ENCODE data around the gene TRAPPC6A.

TRAPPC6A gene

GRCh38 chr19:45184115-45184514 is 6.1 kb upstream of the TRAPPC6A start:
- no peak for DNase-seq

- no peak for DNase-seq
Measured at GRCh38 chr19:45182758-45183157, 4.7 kb upstream of the TRAPPC6A start.

- no peak for DNase-seq
Measured at GRCh38 chr19:45180936-45181335, 2.9 kb upstream of the TRAPPC6A start.

- DNase-seq = no peak
Measured at GRCh38 chr19:45179892-45180370, 1.9 kb upstream of the TRAPPC6A start.

GRCh38 chr19:45179072-45179891 is 1.2 kb upstream of the TRAPPC6A start:
- DNase-seq = peak in 1 of 2 donors; percentile 30

GRCh38 chr19:45178262-45179071 is 430 bp upstream of the TRAPPC6A start, which contains the start of gene BLOC1S3:
TSS of gene BLOC1S3 (plus strand) at chr19:45178784. CDS start at chr19:45179297, 513 bp downstream.
- DNase-seq = peak; percentile 97 to 99

GRCh38 chr19:45175515-45176345 is 2.3 kb downstream of the TRAPPC6A start:
- DNase-seq = no peak

DNA sequence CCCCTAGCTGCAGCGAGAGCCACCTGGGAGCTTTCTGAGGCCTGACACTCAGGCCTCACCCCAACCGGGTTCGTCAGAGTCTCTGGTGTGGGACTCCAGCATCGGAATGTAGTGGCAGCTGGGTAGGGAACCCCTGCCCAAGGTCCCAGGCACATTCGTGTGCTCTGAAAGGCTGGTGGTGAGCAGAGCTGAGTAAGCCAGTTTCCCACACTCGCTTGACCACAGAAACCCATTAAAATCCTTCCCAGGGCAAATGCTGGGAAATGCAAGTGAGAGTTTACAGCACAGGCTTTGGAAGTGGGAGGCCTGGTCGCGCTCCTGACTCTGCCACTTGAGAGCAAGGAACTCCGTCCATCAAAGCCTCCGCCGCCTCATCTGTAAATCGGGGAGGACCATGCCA is 4.2 kb downstream of the TRAPPC6A start:
- DNase-seq = no peak

GRCh38 chr19:45172611-45173208 is 5.3 kb downstream of the TRAPPC6A start:
- DNase-seq = no peak

GRCh38 chr19:45172173-45172572 is 5.9 kb downstream of the TRAPPC6A start:
- no peak for DNase-seq

DNA sequence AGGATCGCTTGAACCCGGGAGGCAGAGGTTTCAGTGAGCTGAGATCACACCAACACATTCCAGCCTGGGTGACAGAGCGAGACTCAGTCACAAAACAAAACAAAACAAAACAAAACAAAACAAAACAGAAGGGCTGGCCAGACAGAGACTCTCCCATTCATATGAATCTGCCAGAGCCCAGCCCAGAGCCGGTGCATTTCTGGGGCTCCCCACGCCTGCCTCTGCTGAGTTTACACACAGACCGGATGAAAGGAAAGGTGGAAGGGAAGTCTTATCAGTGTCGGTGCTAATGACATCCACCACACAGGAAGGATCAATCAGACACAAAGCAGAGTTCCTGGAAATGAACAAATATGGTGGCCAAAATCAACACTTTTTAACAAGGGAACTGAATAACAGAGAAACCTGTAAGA is 6.8 kb downstream of the TRAPPC6A start:
- peak in 1 of 2 donors; percentile 16 for DNase-seq

- DNase-seq = no peak
Measured at GRCh38 chr19:45170146-45171106, 7.6 kb downstream of the TRAPPC6A start.

DNA sequence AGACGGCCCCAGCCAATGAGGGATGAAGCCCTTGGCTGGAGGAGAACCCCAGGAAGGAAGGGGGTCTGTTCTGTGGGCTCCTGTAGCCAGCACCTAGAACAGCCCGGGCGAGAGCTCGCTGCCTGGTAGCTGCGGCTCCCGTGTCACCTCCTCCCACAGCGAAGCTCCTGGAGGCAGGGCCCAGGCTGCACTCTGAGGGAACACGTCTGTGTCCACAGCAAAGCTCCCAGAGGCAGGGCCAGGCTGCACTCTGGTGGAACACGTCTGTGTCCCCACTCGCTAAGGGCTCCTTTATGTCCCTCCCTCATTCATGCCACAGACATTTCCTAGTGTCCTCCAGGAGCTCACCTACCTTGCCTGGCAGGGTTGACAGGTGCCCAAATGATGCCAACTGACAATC is 8.4 kb downstream of the TRAPPC6A start:
- DNase-seq = no peak

GRCh38 chr19:45168767-45169351 is 9.2 kb downstream of the TRAPPC6A start:
- no peak for DNase-seq

GRCh38 chr19:45166723-45167252 is 11.2 kb downstream of the TRAPPC6A start:
- DNase-seq = no peak

- peak in 1 of 2 donors; percentile 55 for DNase-seq
Measured at GRCh38 chr19:45164577-45165335, 13.3 kb downstream of the TRAPPC6A start.

DNA sequence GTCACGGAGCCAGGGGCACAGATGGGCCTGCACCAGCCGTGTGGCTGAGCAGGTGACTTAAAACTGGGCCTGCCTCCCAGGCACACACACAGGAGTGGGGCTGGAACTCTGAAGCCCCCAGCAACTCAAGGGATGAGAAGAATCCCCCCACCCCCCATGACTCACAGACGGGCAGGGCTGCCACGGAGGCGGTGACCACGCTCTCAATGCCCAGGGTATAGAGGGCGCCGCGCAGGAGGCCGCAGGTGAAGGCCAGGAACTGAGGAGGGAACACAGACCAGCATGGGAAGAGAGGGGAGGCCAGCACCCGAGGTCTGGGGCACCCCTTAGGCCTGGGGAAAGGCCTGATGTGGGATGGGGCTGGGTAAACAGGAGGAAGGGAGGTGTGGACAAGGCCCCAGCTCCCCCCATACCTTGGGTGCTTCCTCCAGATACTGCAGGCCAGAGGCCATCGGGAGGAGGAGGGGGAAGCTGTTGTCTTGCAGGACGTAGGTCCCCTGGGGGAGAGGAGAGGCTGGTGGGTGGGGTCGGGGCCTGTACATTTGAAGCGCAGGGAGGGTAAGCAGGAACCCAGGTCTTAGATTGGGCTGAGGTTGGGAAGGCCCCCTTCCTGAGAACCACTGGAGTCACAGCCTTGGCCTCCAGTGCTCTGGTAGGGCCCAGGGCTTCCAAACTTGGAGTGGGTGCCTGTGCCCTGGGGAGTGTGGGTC is 14.1 kb downstream of the TRAPPC6A start:
- no peak for DNase-seq

GRCh38 chr19:45163156-45163555 is 14.9 kb downstream of the TRAPPC6A start:
- no peak for DNase-seq

GRCh38 chr19:45162608-45163143 is 15.4 kb downstream of the TRAPPC6A start:
- no peak for DNase-seq
